AG09309 (cell line): Measurements from ENCODE around the gene AGBL2.
"Not testable (repeated sequence)": the region's sequence is repeated elsewhere in the genome, so short reads cannot be mapped to it uniquely, and the experiment has no call there.

Source experiments
- DNase-seq: peaks from one replicate; pipeline ENCODE4 v3.0.0-alpha.2; 2010; ENCODE audit warnings: low read depth
- H3K4me3 ChIP-seq: 2 replicates; pipeline ENCODE4 v1.5.1; 2011; ENCODE audit warnings: mild to moderate bottlenecking, low read depth, low read length, moderate library complexity; ENCODE audit not compliant: control insufficient read depth
- CTCF ChIP-seq: IDR thresholded peaks from 2 replicates; pipeline ENCODE4 v1.5.1; 2011; ENCODE audit warnings: mild to moderate bottlenecking, low read depth, low read length, inconsistent platforms; ENCODE audit not compliant: insufficient read depth, control insufficient read depth; ENCODE audit errors: missing control alignments

Gene AGBL2

DNA sequence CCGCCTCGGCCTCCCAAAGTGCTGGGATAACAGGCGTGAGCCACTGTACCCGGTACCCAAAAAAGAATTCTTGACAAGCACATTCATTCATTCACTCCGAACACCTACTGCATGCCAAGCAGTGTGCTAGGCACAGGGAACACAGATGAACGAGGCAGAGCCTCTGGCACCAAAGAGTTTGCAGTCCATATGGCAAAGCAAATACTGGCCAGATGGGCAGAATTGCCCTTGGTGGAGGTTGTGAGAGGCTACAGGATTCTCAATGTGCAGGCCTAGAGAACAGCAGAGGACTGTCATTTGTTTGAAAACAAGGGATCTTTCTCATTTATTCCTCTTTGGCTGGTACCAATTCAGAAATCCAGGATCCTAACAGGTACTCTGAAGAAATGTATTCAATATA is 45.3 kb downstream of the AGBL2 start:
- no peak for TF ChIP-seq CTCF
- no peak for DNase-seq
- H3K4me3 ChIP-seq: no peak overlapping the region

GRCh38 chr11:47668665-47669064 is 46.5 kb downstream of the AGBL2 start:
- DNase-seq: no peak
- TF ChIP-seq CTCF: no peak
- H3K4me3 ChIP-seq: no peak overlapping the region

DNA sequence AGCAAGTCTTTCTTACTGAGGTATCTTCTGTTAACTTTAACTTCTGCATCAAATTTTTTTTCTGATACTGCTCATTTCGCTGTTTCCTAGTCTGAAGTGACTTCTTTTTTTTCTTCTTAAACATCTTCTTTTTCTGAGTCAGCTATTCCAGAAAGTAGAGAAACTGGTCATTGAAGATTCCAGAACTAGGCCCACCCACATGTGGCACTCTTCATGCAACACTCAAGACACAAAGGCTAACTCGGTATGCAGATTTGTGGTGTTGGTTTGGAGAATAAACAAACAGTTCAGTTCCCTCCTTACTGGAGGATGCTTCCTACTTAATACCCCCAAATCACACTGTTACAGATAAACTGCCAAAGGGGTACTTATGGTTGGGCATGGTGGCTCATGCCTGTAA is 47.6 kb downstream of the AGBL2 start:
- H3K4me3 ChIP-seq: no peak overlapping the region
- no peak for DNase-seq
- no peak for TF ChIP-seq CTCF

DNA sequence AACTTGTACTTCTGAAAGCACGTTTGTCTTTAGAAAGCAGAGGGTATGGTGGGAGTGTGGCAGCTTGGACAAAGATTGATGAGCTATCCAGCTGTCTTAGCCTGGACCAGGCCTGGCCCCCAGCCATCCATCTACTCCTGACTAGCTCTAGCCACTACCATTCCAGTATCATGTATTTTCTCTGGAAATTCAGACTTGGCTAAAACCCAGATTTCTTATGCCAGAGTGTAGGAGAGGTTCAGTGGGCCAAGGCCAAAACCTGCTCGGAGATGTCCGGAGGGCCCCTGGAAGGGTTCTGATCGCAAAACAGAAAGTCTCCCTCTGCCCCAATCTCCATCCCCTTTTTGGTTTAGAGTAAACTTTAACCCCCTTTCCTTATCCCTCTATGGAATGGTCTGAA is 48.0 kb downstream of the AGBL2 start:
- no peak for TF ChIP-seq CTCF
- DNase-seq: no peak
- H3K4me3 ChIP-seq: no peak overlapping the region

GRCh38 chr11:47664936-47665335 is 50.2 kb downstream of the AGBL2 start:
- H3K4me3 ChIP-seq, DNase-seq: not testable (repeated sequence)

DNA sequence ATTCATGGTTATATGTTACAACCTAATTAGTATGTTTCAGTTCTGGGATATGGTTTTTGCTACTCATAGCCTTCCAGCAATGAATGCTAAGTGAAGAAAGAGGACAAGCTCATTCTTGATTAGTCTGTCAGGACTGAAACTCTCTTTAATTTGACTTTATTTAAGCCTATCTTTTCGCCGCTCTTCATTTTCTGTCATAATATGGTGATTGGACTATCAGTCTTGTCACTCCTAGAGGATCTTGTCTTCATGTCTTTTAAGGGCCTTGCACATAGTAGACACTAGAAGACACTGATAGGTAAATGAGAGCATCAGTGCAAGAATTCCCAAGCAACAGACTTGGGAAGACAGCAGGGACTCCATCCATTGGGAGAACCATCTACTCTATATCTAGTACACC is 53.9 kb downstream of the AGBL2 start:
- no peak overlapping the region for H3K4me3 ChIP-seq
- DNase-seq: no peak
- no peak for TF ChIP-seq CTCF

- DNase-seq: no peak
- H3K4me3 ChIP-seq: no peak overlapping the region
- no peak for TF ChIP-seq CTCF
Observed at GRCh38 chr11:47659276-47659675, 55.9 kb downstream of the AGBL2 start.
